PFSK-1 (cell line): ENCODE data around the gene GNB1.

Experiments used
- FOXP2 ChIP-seq: optimal IDR thresholded peaks from 2 replicates; pipeline ENCODE3; 2011; ENCODE audit warnings: borderline replicate concordance, control low read depth, inconsistent platforms; ENCODE audit not compliant: insufficient read depth; ENCODE audit errors: extremely low read length, extremely low read depth
- POLR2AphosphoS5 ChIP-seq: IDR thresholded peaks from 2 replicates; pipeline ENCODE4 v1.6.1; 2012; ENCODE audit warnings: low read depth, mild to moderate bottlenecking, control low read depth, low read length, moderate library complexity
- REST ChIP-seq, 2 experiments: IDR thresholded peaks; 2 replicates each; pipeline versions ENCODE4 v1.6.1 to v1.8.0; 2011 to 2012; ENCODE audit warnings: low read depth in 2 of 2, low read length in 2 of 2, control low read depth in 1 of 2, inconsistent platforms in 1 of 2, mild to moderate bottlenecking in 1 of 2, moderate library complexity in 1 of 2; ENCODE audit not compliant: insufficient read depth in 1 of 2
- SIN3A ChIP-seq: IDR thresholded peaks from 2 replicates; pipeline ENCODE4 v1.6.1; 2012; ENCODE audit warnings: mild to moderate bottlenecking, low read length, moderate library complexity, borderline replicate concordance; ENCODE audit not compliant: insufficient read depth
- TAF1 ChIP-seq: IDR thresholded peaks from 2 replicates; pipeline ENCODE4 v1.6.1; 2012; ENCODE audit warnings: low read length, control low read depth, borderline replicate concordance; ENCODE audit not compliant: insufficient read depth

Gene GNB1

GRCh38 chr1:1846386-1846918 lies 44.4 kb downstream of the GNB1 start:
- TF ChIP-seq FOXP2, result no peak
- TF ChIP-seq POLR2AphosphoS5, result no peak
- no peak for TF ChIP-seq TAF1

- no peak for TF ChIP-seq SIN3A
- TF ChIP-seq POLR2AphosphoS5, result no peak
- TF ChIP-seq TAF1, result no peak
- TF ChIP-seq REST (IDR thresholded peaks at IDR 0.05; ENCODE audit: insufficient read depth in 1 of 2, low read depth in 2 of 2, low read length in 2 of 2), result no peak
- TF ChIP-seq FOXP2, result no peak
Observed at GRCh38 chr1:1842360-1843146, 48.3 kb downstream of the GNB1 start.

GRCh38 chr1:1841575-1841995 lies 49.3 kb downstream of the GNB1 start:
- TF ChIP-seq TAF1 (no peak), FOXP2 (no peak), REST (IDR thresholded peaks at IDR 0.05; ENCODE audit: insufficient read depth in 1 of 2, low read depth in 2 of 2, low read length in 2 of 2) (no peak), SIN3A (no peak), POLR2AphosphoS5 (no peak)

GRCh38 chr1:1839311-1839965 lies 51.4 kb downstream of the GNB1 start:
- TF ChIP-seq POLR2AphosphoS5 (no peak), FOXP2 (no peak), TAF1 (no peak), SIN3A (no peak), REST (IDR thresholded peaks at IDR 0.05; ENCODE audit: insufficient read depth in 1 of 2, low read depth in 2 of 2, low read length in 2 of 2) (no peak)

GRCh38 chr1:1836119-1836518 lies 54.8 kb downstream of the GNB1 start:
- no peak for TF ChIP-seq REST (IDR thresholded peaks at IDR 0.05; ENCODE audit: insufficient read depth in 1 of 2, low read depth in 2 of 2, low read length in 2 of 2)
- no peak for TF ChIP-seq SIN3A
- no peak for TF ChIP-seq POLR2AphosphoS5
- TF ChIP-seq FOXP2, result no peak
- TF ChIP-seq TAF1, result no peak
